Kidney (tissue), 22 donors: ENCODE measurements around the gene CUEDC1. TPM values are rescaled to one million over a fixed set of nuclear protein-coding genes. Genes with fewer than 3 reads are reported as not detected.
A peak's percentile ranks its signal among the peaks of the same experiment; 100 is the strongest.

Experiments used
- DNase-seq, 5 donors: peaks; one replicate each; pipeline ENCODE4 v3.0.0-alpha.2; 2013 to 2020
- FAIRE-seq: peaks from 2 replicates; lab custom pipeline; 2012; peaks lifted over from hg19 to GRCh38; lab: Jason Lieb, UNC
- H3K27ac ChIP-seq, 2 donors: one replicate each; pipeline ENCODE4 v1.7.0; 2013; ENCODE audit warnings: low read depth in 2 of 2, low read length in 2 of 2, inconsistent platforms in 1 of 2
- H3K27me3 ChIP-seq: one replicate; pipeline ENCODE4 v1.7.1; 2013; ENCODE audit warnings: low read length, inconsistent platforms; ENCODE audit not compliant: control insufficient read depth, insufficient read depth
- H3K36me3 ChIP-seq, 3 donors: one replicate each; pipeline versions ENCODE4 v1.7.0 to v1.7.1; 2013; ENCODE audit warnings: low read length in 3 of 3, control low read depth in 1 of 3, inconsistent platforms in 1 of 3; ENCODE audit not compliant: insufficient read depth in 3 of 3, control insufficient read depth in 2 of 3
- H3K4me1 ChIP-seq, 3 donors: one replicate each; pipeline versions ENCODE4 v1.7.0 to v1.7.1; 2013; ENCODE audit warnings: low read length in 3 of 3, inconsistent platforms in 1 of 3, low read depth in 1 of 3; ENCODE audit not compliant: control insufficient read depth in 2 of 3, insufficient read depth in 2 of 3
- H3K4me3 ChIP-seq, 3 donors: one replicate each; pipeline versions ENCODE4 v1.7.0 to v1.8.1; 2013; ENCODE audit warnings: low read length in 3 of 3, control low read depth in 1 of 3, inconsistent platforms in 1 of 3
- H3K9ac ChIP-seq, 3 donors: one replicate each; pipeline versions ENCODE4 v1.7.0 to v1.7.1; 2013; ENCODE audit warnings: low read length in 3 of 3, control low read depth in 1 of 3, inconsistent platforms in 1 of 3
- H3K9me3 ChIP-seq, 3 donors: one replicate each; pipeline versions ENCODE4 v1.7.0 to v1.7.1; 2013; ENCODE audit warnings: low read length in 3 of 3, control low read depth in 1 of 3, inconsistent platforms in 1 of 3; ENCODE audit not compliant: control insufficient read depth in 2 of 3, insufficient read depth in 1 of 3
- CTCF ChIP-seq: IDR thresholded peaks from 3 replicates; pipeline ENCODE4 v1.5.1; 2012; ENCODE audit warnings: mild to moderate bottlenecking, moderate library complexity, borderline replicate concordance; ENCODE audit not compliant: insufficient read depth; ENCODE audit errors: extremely low read depth
- intact Hi-C: fragments of 100-400 bp; cut with DNase I; formaldehyde crosslinking; loops from one replicate; pipeline ENCODE4 v1.11.1; 2022
- long read RNA-seq, 10 donors: library from polyadenylated mRNA in 1 of 10; unstranded in 1 of 10; transcript quantifications; one replicate each; pipeline ENCODE4 v2.0.0 and lab custom pipeline, GENCODE V29; 2021 to 2026
- polyA plus RNA-seq: library from polyadenylated mRNA; stranded (reverse); fragments of 350-450 nt; fragmentation: Illumina TruSeq; extraction: RNeasy Lipid Tissue Mini Kit (QIAGEN cat#74804); gene quantifications from one replicate; pipeline ENCODE4 v1.2.3, GENCODE V29; 2014; ENCODE audit warnings: low read depth, low replicate concordance; ENCODE audit not compliant: insufficient read depth
- total RNA-seq: library from RNA; stranded (reverse); fragmentation: NEBNext Ultra II Directional; extraction: Animal tissue kit (Norgen Biotek cat#: 25700); gene quantifications from one replicate; pipeline ENCODE4 v1.2.1, GENCODE V29; 2021
- donor health status: control.
- donor health status: control.
- donor health status: control.
- donor health status: control.
- donor health status: control.
- donor health status: DM: yes; HTN: yes; CAD: no.
- donor health status: Normal renal cell carcinoma (clear cell type).

The CUEDC1 gene
- total RNA-seq = 52.3 TPM
- 33.0 TPM for polyA plus RNA-seq
- long read RNA-seq, donor 1, transcript CUEDC1-206 (11 exons, 3,621 nt) = major isoform, 6 of 8 reads
- long read RNA-seq, donor 1, partial matches to known transcripts = 0 of 8 reads
- long read RNA-seq, donor 1, other reads (novel, unspliced or antisense) = 0 of 8 reads
- long read RNA-seq, donor 2, partial matches to known transcripts = 0 of 6 reads
- long read RNA-seq, donor 2, other reads (novel, unspliced or antisense) = 0 of 6 reads
- long read RNA-seq, donor 3, partial matches to known transcripts = 0 of 9 reads
- long read RNA-seq, donor 3, other reads (novel, unspliced or antisense) = 0 of 9 reads
- long read RNA-seq, donor 4, partial matches to known transcripts = 0 of 6 reads
- long read RNA-seq, donor 4, other reads (novel, unspliced or antisense) = 0 of 6 reads
- long read RNA-seq, donor 5 = 0 reads
- long read RNA-seq, donor 6, partial matches to known transcripts = 0 of 4 reads
- long read RNA-seq, donor 6, other reads (novel, unspliced or antisense) = 0 of 4 reads
- long read RNA-seq, donor 7, transcript CUEDC1-206 (11 exons, 3,621 nt) = major isoform, 31 of 110 reads
- long read RNA-seq, donor 7, transcript CUEDC1-204 (2 exons, 707 nt) = minor isoform, 12 of 110 reads
- long read RNA-seq, donor 7, partial matches to known transcripts = 22 of 110 reads
- long read RNA-seq, donor 7, other reads (novel, unspliced or antisense) = 45 of 110 reads
- long read RNA-seq, donor 8, transcript CUEDC1-206 (11 exons, 3,621 nt) = major isoform, 5 of 8 reads
- long read RNA-seq, donor 8, partial matches to known transcripts = 0 of 8 reads
- long read RNA-seq, donor 8, other reads (novel, unspliced or antisense) = 0 of 8 reads
- long read RNA-seq, donor 9, transcript CUEDC1-206 (11 exons, 3,621 nt) = major isoform, 7 of 9 reads
- long read RNA-seq, donor 9, partial matches to known transcripts = 0 of 9 reads
- long read RNA-seq, donor 9, other reads (novel, unspliced or antisense) = 0 of 9 reads
- long read RNA-seq, donor 10, transcript CUEDC1-206 (11 exons, 3,621 nt) = major isoform, 7 of 13 reads
- long read RNA-seq, donor 10, partial matches to known transcripts = 0 of 13 reads
- long read RNA-seq, donor 10, other reads (novel, unspliced or antisense) = 0 of 13 reads

- H3K9ac ChIP-seq = peak within 1 kb of the TSS; percentile 29 to 73 (median 68)
- peak; percentile 72 for TF ChIP-seq CTCF
- no peaks in the 10 kb centered on the region for H3K36me3 ChIP-seq
- FAIRE-seq (no peak), DNase-seq (peak; percentile 69 to 94 (median 81))
- intact Hi-C loops = no loop called here
- peaks cover 0 to 32% (median 10%) of the 10 kb centered on the region in 3 donors for H3K4me1 ChIP-seq
- H3K4me3 ChIP-seq = peak within 1 kb of the TSS; percentile 44 to 67 (median 61)
- no peaks in the 10 kb centered on the region for H3K27me3 ChIP-seq
- peak within 1 kb of the TSS; percentile 92 to 96 for H3K27ac ChIP-seq
- H3K9me3 ChIP-seq = no peaks in the 10 kb centered on the region
Observed at GRCh38 chr17:57955183-57955931, at the start of gene CUEDC1. TSS of gene CUEDC1 (minus strand) at chr17:57955412. CDS start at chr17:57885564, 69,848 bp downstream.

GRCh38 chr17:58004060-58004459 lies 48.8 kb upstream of the CUEDC1 start:
- Histone ChIP-seq H3K9ac (no peak overlapping the region), H3K27ac (no peak overlapping the region), H3K9me3 (no peaks in the 10 kb centered on the region), H3K4me3 (no peak overlapping the region), H3K36me3 (peaks cover 14 to 43% (median 32%) of the 10 kb centered on the region in 3 donors), H3K27me3 (no peaks in the 10 kb centered on the region), H3K4me1 (peaks cover 7 to 26% (median 25%) of the 10 kb centered on the region in 3 donors)
- no peak for FAIRE-seq
- intact Hi-C loops = loop anchor here (5.0 kb wide), 1 partner anchor 147 kb away; no protein-coding TSS in a partner anchor
- TF ChIP-seq CTCF = no peak
- DNase-seq = no peak

GRCh38 chr17:58002973-58003372 lies 47.8 kb upstream of the CUEDC1 start:
- TF ChIP-seq CTCF = no peak
- no peak for DNase-seq
- Histone ChIP-seq H3K9ac (no peak overlapping the region), H3K27me3 (no peaks in the 10 kb centered on the region), H3K27ac (no peak overlapping the region), H3K36me3 (peaks cover 14 to 43% (median 34%) of the 10 kb centered on the region in 3 donors), H3K4me1 (peaks cover 7 to 26% (median 24%) of the 10 kb centered on the region in 3 donors), H3K4me3 (no peak overlapping the region), H3K9me3 (no peaks in the 10 kb centered on the region)
- intact Hi-C loops = loop anchor here (5.0 kb wide), 1 partner anchor 146 kb away; no protein-coding TSS in a partner anchor
- no peak for FAIRE-seq
